ENCODE measurements around the gene NFIB.

NFIB gene

GRCh38 chr9:14314929-14315874, 1.3 kb upstream of the NFIB start:
- DNase-seq (ENCODE audit: low read depth): no peak
- peak overlapping the region; percentile 27; the same call in 1 of the 2 replicates for H3K4me3 ChIP-seq (ENCODE audit: low read depth, low read length)
- TF ChIP-seq CTCF (IDR thresholded peaks at IDR 0.05; ENCODE audit: insufficient read depth, low read depth, low read length, missing control alignments): no peak

GRCh38 chr9:14314424-14314928, 535 bp upstream of the NFIB start:
- peak overlapping the region; percentile 27; the same call in 1 of the 2 replicates for H3K4me3 ChIP-seq (ENCODE audit: low read depth, low read length)
- no peak for DNase-seq (ENCODE audit: low read depth)
- no peak for TF ChIP-seq CTCF (IDR thresholded peaks at IDR 0.05; ENCODE audit: insufficient read depth, low read depth, low read length, missing control alignments)

GRCh38 chr9:14313378-14313940, 482 bp downstream of the NFIB start:
- H3K4me3 ChIP-seq (ENCODE audit: low read depth, low read length): no peak overlapping the region
- no peak for TF ChIP-seq CTCF (IDR thresholded peaks at IDR 0.05; ENCODE audit: insufficient read depth, low read depth, low read length, missing control alignments)
- DNase-seq (ENCODE audit: low read depth): no peak

GRCh38 chr9:14312719-14313377, 1.1 kb downstream of the NFIB start:
- no peak for TF ChIP-seq CTCF (IDR thresholded peaks at IDR 0.05; ENCODE audit: insufficient read depth, low read depth, low read length, missing control alignments)
- no peak overlapping the region for H3K4me3 ChIP-seq (ENCODE audit: low read depth, low read length)
- no peak for DNase-seq (ENCODE audit: low read depth)

GRCh38 chr9:14311956-14312685, 1.8 kb downstream of the NFIB start:
- TF ChIP-seq CTCF (IDR thresholded peaks at IDR 0.05; ENCODE audit: insufficient read depth, low read depth, low read length, missing control alignments): no peak
- DNase-seq (ENCODE audit: low read depth): no peak
- H3K4me3 ChIP-seq (ENCODE audit: low read depth, low read length): no peak overlapping the region

GRCh38 chr9:14311171-14311949, 2.6 kb downstream of the NFIB start:
- no peak overlapping the region for H3K4me3 ChIP-seq (ENCODE audit: low read depth, low read length)

More at GRCh38 chr9:14311171-14311949, 2.6 kb downstream of the NFIB start:
- DNase-seq (ENCODE audit: low read depth): no peak
- TF ChIP-seq CTCF (IDR thresholded peaks at IDR 0.05; ENCODE audit: insufficient read depth, low read depth, low read length, missing control alignments): no peak
